Keratinocyte (primary cell): ENCODE measurements around the gene ZNF664. TPM values are rescaled to one million over a fixed set of nuclear protein-coding genes. Genes with fewer than 3 reads are reported as not detected.

ENCODE experiments used
- DNase-seq: peaks from one replicate; pipeline ENCODE4 v3.0.0-alpha.2; 2011; ENCODE audit warnings: low read depth, missing footprints, low spot score
- FAIRE-seq: peaks from 2 replicates; lab custom pipeline; 2011; peaks lifted over from hg19 to GRCh38; lab: Jason Lieb, UNC
- H2AFZ ChIP-seq: 2 replicates; pipeline ENCODE4 v1.6.0; 2012; ENCODE audit warnings: low read length, control low read depth, inconsistent platforms; ENCODE audit not compliant: control insufficient read depth
- H3K27ac ChIP-seq: 2 replicates; pipeline ENCODE4 v1.5.1; 2011; ENCODE audit warnings: low read length; ENCODE audit not compliant: control insufficient read depth, insufficient read depth
- H3K27me3 ChIP-seq: 3 replicates; pipeline ENCODE4 v1.6.0; 2011; ENCODE audit warnings: low read length; ENCODE audit not compliant: control insufficient read depth, insufficient read depth; ENCODE audit errors: extremely low read depth
- H3K36me3 ChIP-seq, 2 experiments: 2 replicates in 1 of 2; 3 replicates in 1 of 2; pipeline ENCODE4 v1.5.1; 2011; ENCODE audit warnings: low read length in 2 of 2, mild to moderate bottlenecking in 1 of 2; ENCODE audit not compliant: control insufficient read depth in 2 of 2, insufficient read depth in 2 of 2; ENCODE audit errors: extremely low read depth in 1 of 2
- H3K4me1 ChIP-seq: 3 replicates; pipeline ENCODE4 v1.5.1; 2011; ENCODE audit warnings: low read length; ENCODE audit not compliant: control insufficient read depth, insufficient read depth; ENCODE audit errors: extremely low read depth
- H3K4me2 ChIP-seq: 3 replicates; pipeline ENCODE4 v1.6.0; 2011; ENCODE audit warnings: low read depth, low read length; ENCODE audit not compliant: control insufficient read depth, insufficient read depth; ENCODE audit errors: extremely low read depth
- H3K4me3 ChIP-seq, 3 experiments: fragments of 200-600 bp in 1 of 3; sonication (generic) in 1 of 3; 2 replicates in 2 of 3; 3 replicates in 1 of 3; pipeline ENCODE4 v1.5.1; 2011 to 2016; ENCODE audit warnings: low read length in 3 of 3, mild to moderate bottlenecking in 3 of 3, control low read depth in 2 of 3, inconsistent platforms in 1 of 3, low read depth in 1 of 3, mixed read lengths in 1 of 3, mixed run types in 1 of 3, moderate library complexity in 1 of 3; ENCODE audit not compliant: control insufficient read depth in 2 of 3, insufficient read depth in 2 of 3; ENCODE audit errors: extremely low read depth in 1 of 3
- H3K79me2 ChIP-seq: 2 replicates; pipeline ENCODE4 v1.6.0; 2012; ENCODE audit warnings: low read length; ENCODE audit not compliant: control insufficient read depth, insufficient read depth
- H3K9ac ChIP-seq: 3 replicates; pipeline ENCODE4 v1.6.0; 2011; ENCODE audit warnings: low read length; ENCODE audit not compliant: control insufficient read depth, insufficient read depth; ENCODE audit errors: extremely low read depth
- H3K9me1 ChIP-seq: 3 replicates; pipeline ENCODE4 v1.6.0; 2011; ENCODE audit warnings: low read length; ENCODE audit not compliant: control insufficient read depth, insufficient read depth; ENCODE audit errors: extremely low read depth
- H3K9me3 ChIP-seq: 2 replicates; pipeline ENCODE4 v1.5.1; 2012; ENCODE audit warnings: low read depth, low read length; ENCODE audit not compliant: control insufficient read depth
- H4K20me1 ChIP-seq: 3 replicates; pipeline ENCODE4 v1.6.0; 2011; ENCODE audit warnings: low read length; ENCODE audit not compliant: control insufficient read depth, insufficient read depth; ENCODE audit errors: extremely low read depth
- CTCF ChIP-seq, 3 experiments: IDR thresholded peaks in 1 of 3; conservative IDR thresholded peaks in 1 of 3; optimal IDR thresholded peaks in 1 of 3; 2 replicates in 2 of 3; 3 replicates in 1 of 3; pipeline versions ENCODE3 to v1.5.1; 2011; ENCODE audit warnings: low read length in 3 of 3, mild to moderate bottlenecking in 3 of 3, moderate library complexity in 2 of 3, control low read depth in 1 of 3, inconsistent platforms in 1 of 3; ENCODE audit not compliant: insufficient read depth in 2 of 3; ENCODE audit errors: extremely low read depth in 1 of 3
- EZH2 ChIP-seq: IDR thresholded peaks from one replicate; pipeline ENCODE4 v1.6.1; 2012; ENCODE audit warnings: inconsistent platforms, mild to moderate bottlenecking, low read length, moderate library complexity
- dilution Hi-C: fragments of 300-500 bp; cut with MboI; formaldehyde crosslinking; loops from one replicate; pipeline ENCODE4 v1.7.0; 2020; ENCODE audit warnings: low sequenced_read_pairs; ENCODE audit not compliant: extremely low pct_ligation_motif_present
- polyA plus RNA-seq, 5 experiments: library from polyadenylated mRNA; depleted of rRNA in 3 of 5; stranded (reverse) in 3 of 5; stranded (forward) in 1 of 5; unstranded in 1 of 5; fragments of >200 nt; gene quantifications; 1 replicate in 1 of 5; 2 replicates in 3 of 5; 3 replicates in 1 of 5; pipeline versions ENCODE4 v1.2.1 to v1.2.3, GENCODE V29; 2011 to 2012; ENCODE audit warnings: missing spikeins in 2 of 5, low read depth in 1 of 5, low replicate concordance in 1 of 5

ZNF664 gene
- polyA plus RNA-seq, 1 donor (not counting 4 experiments of a cell fraction or from before 2014, with no cell fraction given), result 48.7 TPM

GRCh38 chr12:124024776-124025175 is 51.8 kb downstream of the ZNF664 start:
- dilution Hi-C loops, result no loop called here
- Histone ChIP-seq H3K36me3 (no peaks in the 10 kb centered on the region), H3K79me2 (no peaks in the 10 kb centered on the region), H3K9ac (no peak overlapping the region), H3K9me1 (no peaks in the 10 kb centered on the region), H3K4me1 (peaks cover 17% of the 10 kb centered on the region), H4K20me1 (no peaks in the 10 kb centered on the region), H2AFZ (no peak overlapping the region), H3K4me3 (no peak overlapping the region), H3K9me3 (no peaks in the 10 kb centered on the region), H3K27ac (no peak overlapping the region), H3K4me2 (no peak overlapping the region), H3K27me3 (peaks cover 8% of the 10 kb centered on the region)
- TF ChIP-seq CTCF (optimal IDR thresholded peaks at IDR 0.05 in 1 of 3, IDR thresholded peaks at IDR 0.05 in 1 of 3, conservative IDR thresholded peaks at IDR 0.05 in 1 of 3; ENCODE audit: extremely low read depth in 1 of 3, insufficient read depth in 2 of 3, low read length in 3 of 3) (no peak), EZH2 (no peak)
- FAIRE-seq (no peak), DNase-seq (no peak)

GRCh38 chr12:124025661-124026060 is 52.6 kb downstream of the ZNF664 start:
- Histone ChIP-seq H4K20me1 (no peaks in the 10 kb centered on the region), H3K4me1 (peaks cover 17% of the 10 kb centered on the region), H3K9me3 (no peaks in the 10 kb centered on the region), H3K27me3 (peaks cover 8% of the 10 kb centered on the region), H3K79me2 (no peaks in the 10 kb centered on the region), H2AFZ (no peak overlapping the region), H3K27ac (no peak overlapping the region), H3K9ac (no peak overlapping the region), H3K4me3 (no peak overlapping the region), H3K4me2 (no peak overlapping the region), H3K36me3 (no peaks in the 10 kb centered on the region), H3K9me1 (no peaks in the 10 kb centered on the region)
- TF ChIP-seq EZH2 (no peak), CTCF (optimal IDR thresholded peaks at IDR 0.05 in 1 of 3, IDR thresholded peaks at IDR 0.05 in 1 of 3, conservative IDR thresholded peaks at IDR 0.05 in 1 of 3; ENCODE audit: extremely low read depth in 1 of 3, insufficient read depth in 2 of 3, low read length in 3 of 3) (no peak)
- FAIRE-seq (no peak), DNase-seq (no peak)
- dilution Hi-C loops, result no loop called here
